IMR-90 (cell line): Measurements from ENCODE around the gene CCDC107. TPM values are rescaled to one million over a fixed set of nuclear protein-coding genes. Genes with fewer than 3 reads are reported as not detected.

Experiments
- ATAC-seq: fragments of 200-7000 bp; cut with Tn5 transposase; 2 replicates; pipeline ENCODE4 v1.9.1; 2020; ENCODE audit warnings: low read depth, mild to moderate bottlenecking, moderate library complexity
- BruUV-seq: library from RNA; stranded (reverse); fragments of 400-500 nt; replicated peaks from 2 replicates; lab custom pipeline; 2021; lab: Mats Ljungman, UMichigan
- CTCF ChIA-PET: fragments of 300-600 bp; formaldehyde crosslinking; extraction: SDS; loops from one replicate; lab custom pipeline; 2021; ENCODE audit warnings: antibody characterized with exemption; lab: Yijun Ruan, JAX
- POLR2A ChIA-PET: fragments of 300-600 bp; sonication (Branson Sonifier 250); formaldehyde crosslinking; loops from one replicate; lab custom pipeline; 2022; ENCODE audit warnings: antibody characterized with exemption; ENCODE audit not compliant: unreplicated experiment; lab: Charles Lee
- DNase-seq: peaks from one replicate; pipeline ENCODE4 v3.0.0; 2013
- H2AFZ ChIP-seq: replicated peaks from 2 replicates; pipeline ENCODE3; 2013; ENCODE audit warnings: low read length, mild to moderate bottlenecking; ENCODE audit not compliant: poor library complexity
- H2AK5ac ChIP-seq: 2 replicates; pipeline ENCODE4 v1.6.1; 2013; ENCODE audit warnings: low read depth, low read length, inconsistent platforms
- H2AK9ac ChIP-seq: replicated peaks from 2 replicates; pipeline ENCODE3; 2013; ENCODE audit warnings: mild to moderate bottlenecking, low read depth, low read length, moderate library complexity; ENCODE audit not compliant: poor library complexity
- H2BK120ac ChIP-seq: 2 replicates; pipeline ENCODE4 v1.6.1; 2013; ENCODE audit warnings: low read depth, low read length, inconsistent platforms
- H2BK15ac ChIP-seq: 3 replicates; pipeline ENCODE4 v1.6.1; 2013; ENCODE audit warnings: low read depth, low read length, inconsistent platforms
- H2BK20ac ChIP-seq: 2 replicates; pipeline ENCODE4 v1.6.1; 2013; ENCODE audit warnings: low read depth, mild to moderate bottlenecking, inconsistent platforms, low read length, moderate library complexity
- H2BK5ac ChIP-seq: 2 replicates; pipeline ENCODE4 v1.6.1; 2013; ENCODE audit warnings: mild to moderate bottlenecking, low read depth, low read length, inconsistent platforms; ENCODE audit not compliant: poor library complexity, severe bottlenecking
- H3K14ac ChIP-seq: replicated peaks from 2 replicates; pipeline ENCODE4 v1.6.1; 2013; ENCODE audit warnings: low read depth, low read length, inconsistent platforms
- H3K18ac ChIP-seq: 2 replicates; pipeline ENCODE4 v1.6.1; 2013; ENCODE audit warnings: low read depth, low read length, control low read depth
- H3K23ac ChIP-seq: 2 replicates; pipeline ENCODE4 v1.6.1; 2013; ENCODE audit warnings: low read depth, low read length, inconsistent platforms
- H3K27ac ChIP-seq: 2 replicates; pipeline ENCODE4 v1.5.1; 2013; ENCODE audit warnings: mild to moderate bottlenecking, control low read depth, low read length; ENCODE audit not compliant: insufficient read depth
- H3K27me3 ChIP-seq: 2 replicates; pipeline ENCODE4 v1.6.1; 2013; ENCODE audit warnings: low read length; ENCODE audit not compliant: control insufficient read depth, insufficient read depth
- H3K36me3 ChIP-seq: 2 replicates; pipeline ENCODE4 v1.6.1; 2013; ENCODE audit warnings: low read length, mixed read lengths; ENCODE audit not compliant: control insufficient read depth, insufficient read depth
- H3K4ac ChIP-seq: 2 replicates; pipeline ENCODE4 v1.6.1; 2013; ENCODE audit warnings: low read depth, low read length, inconsistent platforms
- H3K4me1 ChIP-seq: 2 replicates; pipeline ENCODE4 v1.6.1; 2013; ENCODE audit warnings: low read length, mixed read lengths; ENCODE audit not compliant: control insufficient read depth, insufficient read depth
- H3K4me2 ChIP-seq: 2 replicates; pipeline ENCODE4 v1.6.1; 2013; ENCODE audit warnings: low read depth, mild to moderate bottlenecking, control low read depth, low read length, moderate library complexity
- H3K4me3 ChIP-seq: 2 replicates; pipeline ENCODE4 v1.5.1; 2013; ENCODE audit warnings: low read depth, mild to moderate bottlenecking, control low read depth, low read length, moderate library complexity; ENCODE audit not compliant: insufficient read depth
- H3K56ac ChIP-seq: 2 replicates; pipeline ENCODE4 v1.6.1; 2013; ENCODE audit warnings: low read length, inconsistent platforms; ENCODE audit not compliant: insufficient read depth; ENCODE audit errors: extremely low read depth
- H3K79me1 ChIP-seq, 2 experiments: 2 replicates each; pipeline ENCODE4 v1.6.1; 2013; ENCODE audit warnings: low read length in 2 of 2, inconsistent platforms in 1 of 2, low read depth in 1 of 2
- H3K9ac ChIP-seq: 2 replicates; pipeline ENCODE4 v1.6.1; 2013; ENCODE audit warnings: low read depth, low read length, control low read depth
- H3K9me1 ChIP-seq: 2 replicates; pipeline ENCODE4 v1.6.1; 2013; ENCODE audit warnings: low read length, inconsistent platforms; ENCODE audit not compliant: insufficient read depth
- H3K9me3 ChIP-seq: 2 replicates; pipeline ENCODE4 v1.6.1; 2013; ENCODE audit warnings: low read length; ENCODE audit not compliant: control insufficient read depth, insufficient read depth
- H4K20me1 ChIP-seq: 2 replicates; pipeline ENCODE4 v1.6.1; 2013; ENCODE audit warnings: low read length, inconsistent platforms; ENCODE audit not compliant: insufficient read depth
- H4K5ac ChIP-seq: 2 replicates; pipeline ENCODE4 v1.6.1; 2013; ENCODE audit warnings: mild to moderate bottlenecking, low read depth, low read length, control low read depth
- H4K8ac ChIP-seq, 2 experiments: 2 replicates each; pipeline ENCODE4 v1.6.1; 2013; ENCODE audit warnings: low read depth in 2 of 2, low read length in 2 of 2, control low read depth in 1 of 2, inconsistent platforms in 1 of 2
- H4K91ac ChIP-seq: 2 replicates; pipeline ENCODE4 v1.6.1; 2013; ENCODE audit warnings: low read depth, low read length, inconsistent platforms; ENCODE audit not compliant: insufficient read depth
- BHLHE40 ChIP-seq: fragments of 150-350 bp; IDR thresholded peaks from 2 replicates; pipeline ENCODE4 v1.6.1; 2016; ENCODE audit warnings: mild to moderate bottlenecking, low read depth, low read length
- CEBPB ChIP-seq: IDR thresholded peaks from 2 replicates; pipeline ENCODE4 v1.6.1; 2012; ENCODE audit warnings: low read depth, low read length, improper control_type of control experiment
- CHD1 ChIP-seq: IDR thresholded peaks from 2 replicates; pipeline ENCODE4 v1.6.1; 2012; ENCODE audit warnings: low read depth, low read length, improper control_type of control experiment
- CTCF ChIP-seq: conservative IDR thresholded peaks from 2 replicates; pipeline ENCODE4 v1.5.1; 2012; ENCODE audit warnings: mild to moderate bottlenecking, low read depth, low read length, improper control_type of control experiment
- ELK1 ChIP-seq: fragments of 150-350 bp; IDR thresholded peaks from 2 replicates; pipeline ENCODE4 v1.6.1; 2016; ENCODE audit warnings: low read depth, mild to moderate bottlenecking, low read length, moderate library complexity, borderline replicate concordance
- FOS ChIP-seq: fragments of 150-350 bp; IDR thresholded peaks from 2 replicates; pipeline ENCODE4 v1.6.1; 2016; ENCODE audit warnings: low read depth, low read length
- MAFK ChIP-seq: IDR thresholded peaks from 2 replicates; pipeline ENCODE4 v1.6.1; 2012; ENCODE audit warnings: low read depth, low read length, improper control_type of control experiment
- MAZ ChIP-seq: IDR thresholded peaks from 2 replicates; pipeline ENCODE4 v1.6.1; 2012; ENCODE audit warnings: low read depth, mild to moderate bottlenecking, low read length, improper control_type of control experiment, moderate library complexity, borderline replicate concordance
- MXI1 ChIP-seq: IDR thresholded peaks from 2 replicates; pipeline ENCODE4 v1.6.1; 2012; ENCODE audit warnings: low read depth, mild to moderate bottlenecking, low read length, moderate library complexity, borderline replicate concordance
- NFE2L2 ChIP-seq: fragments of 150-350 bp; IDR thresholded peaks from 2 replicates; pipeline ENCODE4 v1.6.1; 2016; ENCODE audit warnings: low read depth, mild to moderate bottlenecking, low read length
- POLR2A ChIP-seq: IDR thresholded peaks from 2 replicates; pipeline ENCODE4 v1.6.1; 2012; ENCODE audit warnings: mild to moderate bottlenecking, low read depth, low read length
- RAD21 ChIP-seq: IDR thresholded peaks from 2 replicates; pipeline ENCODE4 v1.6.1; 2012; ENCODE audit warnings: low read length, improper control_type of control experiment
- RCOR1 ChIP-seq: IDR thresholded peaks from 2 replicates; pipeline ENCODE4 v1.6.1; 2012; ENCODE audit warnings: mild to moderate bottlenecking, low read length, improper control_type of control experiment; ENCODE audit not compliant: insufficient replicate concordance
- RFX5 ChIP-seq: IDR thresholded peaks from 2 replicates; pipeline ENCODE4 v1.8.0; 2012; ENCODE audit warnings: low read depth, mild to moderate bottlenecking, low read length, moderate library complexity
- SMC3 ChIP-seq: fragments of 150-350 bp; IDR thresholded peaks from 2 replicates; pipeline ENCODE4 v1.6.1; 2016; ENCODE audit warnings: low read depth, mild to moderate bottlenecking, antibody characterized with exemption, low read length, moderate library complexity
- USF2 ChIP-seq: fragments of 150-350 bp; IDR thresholded peaks from 2 replicates; pipeline ENCODE4 v1.6.1; 2017; ENCODE audit warnings: mild to moderate bottlenecking, antibody characterized with exemption, low read length, low read depth
- WGBS, 2 experiments: methylation state at CpG; one replicate each; pipeline versions ENCODE4 v1.1.5 to v1.1.7; 2013; ENCODE audit warnings: missing lambda C conversion rate in 2 of 2; ENCODE audit not compliant: insufficient read length in 1 of 2; ENCODE audit errors: extremely low coverage in 2 of 2; 5-methylcytosine and 5-hydroxymethylcytosine counted together
- dilution Hi-C: fragments of 300-500 bp; cut with HindIII; formaldehyde crosslinking; loops from one replicate; pipeline ENCODE4 v1.14.3; 2018; ENCODE audit warnings: low sequenced_read_pairs; ENCODE audit not compliant: unreplicated experiment
- in situ Hi-C: fragments of 300-500 bp; cut with MboI; formaldehyde crosslinking; loops from 3 replicates; pipeline ENCODE4 v1.14.3; 2019; ENCODE audit warnings: low sequenced_read_pairs, inconsistent platforms, mixed read lengths
- intact Hi-C: fragments of 100-400 bp; cut with micrococcal nuclease; formaldehyde crosslinking; loops from 2 replicates; pipeline ENCODE4 v1.10.0; 2022
- polyA plus RNA-seq, 3 experiments: library from polyadenylated mRNA; depleted of rRNA; stranded (reverse); fragments of >200 nt; gene quantifications; 2 replicates each; pipeline ENCODE4 v1.2.3, GENCODE V29; 2012; ENCODE audit warnings: low replicate concordance in 1 of 3
- total RNA-seq: library from RNA; depleted of rRNA; stranded (reverse); fragments of >200 nt; gene quantifications from 2 replicates; pipeline ENCODE4 v1.2.3, GENCODE V29; 2012

The CCDC107 gene
- total and polyA plus RNA-seq, 2 of the 4 experiments (the other 2 are of a cell fraction) = 6.8 to 21.1 TPM

GRCh38 chr9:35705372-35705771 lies 47.3 kb downstream of the CCDC107 start:
- Histone ChIP-seq H3K56ac (no peak overlapping the region), H4K8ac (no peak overlapping the region), H3K9me3 (no peaks in the 10 kb centered on the region), H2AK9ac (no peak overlapping the region), H3K4me1 (no peaks in the 10 kb centered on the region), H3K79me1 (peaks cover 57 to 64% of the 10 kb centered on the region in 2 experiments), H3K9me1 (peaks cover 7% of the 10 kb centered on the region), H3K27me3 (no peaks in the 10 kb centered on the region), H2BK15ac (no peak overlapping the region), H2AK5ac (no peak overlapping the region), H2AFZ (no peak overlapping the region), H4K5ac (no peak overlapping the region), H4K20me1 (peaks cover 12% of the 10 kb centered on the region; the same call in 1 of the 2 replicates), H3K27ac (no peak overlapping the region), H2BK20ac (no peak overlapping the region), H3K36me3 (peaks cover 82% of the 10 kb centered on the region), H3K4ac (no peak overlapping the region), H3K18ac (no peak overlapping the region), H4K91ac (no peak overlapping the region), H3K4me3 (no peak overlapping the region), H2BK120ac (no peak overlapping the region), H2BK5ac (no peak overlapping the region), H3K23ac (no peak overlapping the region), H3K14ac (no peak overlapping the region), H3K4me2 (no peak overlapping the region), H3K9ac (no peak overlapping the region)
- POLR2A ChIA-PET = no interaction called here
- intact Hi-C loops = no loop called here
- in situ Hi-C loops = no loop called here
- dilution Hi-C loops = no loop called here
- BruUV-seq = no TSS peak
- WGBS, 2 experiments = no CpG with 5 or more reads among the region's 8 CpGs
- CTCF ChIA-PET = interaction anchor here (0.6 to 1.2 kb wide), 2 partner anchors 9 to 94 kb away, joined by 3 to 4 read pairs; no protein-coding TSS in a partner anchor
- TF ChIP-seq USF2 (no peak), POLR2A (no peak), RCOR1 (no peak), SMC3 (no peak), NFE2L2 (no peak), ELK1 (no peak), FOS (no peak), CTCF (no peak), BHLHE40 (no peak), CHD1 (no peak), RFX5 (no peak), RAD21 (no peak), MAFK (no peak), MAZ (no peak), CEBPB (no peak), MXI1 (no peak)
- DNase-seq (no peak), ATAC-seq (no peak)
